ENCODE measurements around the gene RNF133.

Gene RNF133

GRCh38 chr7:122719010-122719578, 20.2 kb upstream of the RNF133 start:
- no peak overlapping the region for H3K4me2 ChIP-seq (ENCODE audit: low read length)
- TF ChIP-seq, protein P1, sequence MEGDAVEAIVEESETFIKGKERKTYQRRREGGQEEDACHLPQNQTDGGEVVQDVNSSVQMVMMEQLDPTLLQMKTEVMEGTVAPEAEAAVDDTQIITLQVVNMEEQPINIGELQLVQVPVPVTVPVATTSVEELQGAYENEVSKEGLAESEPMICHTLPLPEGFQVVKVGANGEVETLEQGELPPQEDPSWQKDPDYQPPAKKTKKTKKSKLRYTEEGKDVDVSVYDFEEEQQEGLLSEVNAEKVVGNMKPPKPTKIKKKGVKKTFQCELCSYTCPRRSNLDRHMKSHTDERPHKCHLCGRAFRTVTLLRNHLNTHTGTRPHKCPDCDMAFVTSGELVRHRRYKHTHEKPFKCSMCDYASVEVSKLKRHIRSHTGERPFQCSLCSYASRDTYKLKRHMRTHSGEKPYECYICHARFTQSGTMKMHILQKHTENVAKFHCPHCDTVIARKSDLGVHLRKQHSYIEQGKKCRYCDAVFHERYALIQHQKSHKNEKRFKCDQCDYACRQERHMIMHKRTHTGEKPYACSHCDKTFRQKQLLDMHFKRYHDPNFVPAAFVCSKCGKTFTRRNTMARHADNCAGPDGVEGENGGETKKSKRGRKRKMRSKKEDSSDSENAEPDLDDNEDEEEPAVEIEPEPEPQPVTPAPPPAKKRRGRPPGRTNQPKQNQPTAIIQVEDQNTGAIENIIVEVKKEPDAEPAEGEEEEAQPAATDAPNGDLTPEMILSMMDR (IDR thresholded peaks at IDR 0.05) = no peak
- H3K4me1 ChIP-seq = no peaks in the 10 kb centered on the region
- H3K9me3 ChIP-seq (ENCODE audit: control insufficient read depth, low read length) = no peaks in the 10 kb centered on the region
- H3K4me3 ChIP-seq (ENCODE audit: low read depth, low read length) = no peak overlapping the region
- no peaks in the 10 kb centered on the region for H3K27me3 ChIP-seq (ENCODE audit: control insufficient read depth, insufficient read depth, low read length)
- no peak overlapping the region for H3K9ac ChIP-seq
- H3K79me2 ChIP-seq = no peaks in the 10 kb centered on the region
- H2AFZ ChIP-seq = no peak overlapping the region
- H3K27ac ChIP-seq = no peak overlapping the region
- no peaks in the 10 kb centered on the region for H3K36me3 ChIP-seq (ENCODE audit: control insufficient read depth, insufficient read depth, low read length)

DNA sequence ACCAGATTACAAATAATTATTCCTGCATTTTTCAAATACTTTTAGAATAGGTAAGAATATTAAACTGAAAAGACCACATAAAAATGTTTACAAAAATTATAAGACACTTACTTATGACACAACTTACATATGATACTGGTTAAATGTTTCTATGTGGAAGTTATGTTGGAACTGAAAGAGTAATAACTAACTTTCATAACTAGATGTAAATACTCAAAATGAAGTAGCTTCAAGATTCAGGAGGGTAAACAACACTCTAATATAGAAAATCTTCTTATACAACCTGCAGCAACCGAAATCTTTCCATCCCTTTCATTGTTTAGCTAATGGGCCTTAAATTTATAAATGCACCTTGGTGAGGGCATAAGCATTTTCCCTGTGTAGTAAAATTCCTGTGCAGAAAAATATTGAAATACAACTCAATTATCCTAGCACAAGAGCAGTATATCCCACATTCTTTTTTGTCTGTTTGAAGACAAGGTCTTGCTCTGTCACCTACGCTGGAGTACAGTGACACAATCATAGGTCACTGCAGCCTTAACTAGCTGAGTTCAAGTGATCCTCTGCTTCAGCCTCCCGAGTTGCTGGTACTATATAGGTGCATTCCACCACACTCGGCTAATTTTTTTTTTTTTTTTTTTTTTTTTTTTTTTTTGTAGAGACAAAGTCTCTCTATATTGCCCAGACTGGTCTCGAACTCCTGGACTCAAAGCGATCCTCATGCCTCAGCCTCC, 18.6 kb upstream of the RNF133 start:
- no peak overlapping the region for H3K9ac ChIP-seq
- no peaks in the 10 kb centered on the region for H3K9me3 ChIP-seq (ENCODE audit: control insufficient read depth, low read length)
- H3K4me1 ChIP-seq = no peaks in the 10 kb centered on the region
- H3K36me3 ChIP-seq (ENCODE audit: control insufficient read depth, insufficient read depth, low read length) = no peaks in the 10 kb centered on the region
- H3K79me2 ChIP-seq = no peaks in the 10 kb centered on the region
- TF ChIP-seq, protein P1 (IDR thresholded peaks at IDR 0.05) = no peak
- no peak overlapping the region for H3K4me3 ChIP-seq (ENCODE audit: low read depth, low read length)
- H3K27me3 ChIP-seq (ENCODE audit: control insufficient read depth, insufficient read depth, low read length) = no peaks in the 10 kb centered on the region
- H3K27ac ChIP-seq = no peak overlapping the region
- H3K4me2 ChIP-seq (ENCODE audit: low read length) = no peak overlapping the region
- H2AFZ ChIP-seq = no peak overlapping the region

- Histone ChIP-seq H3K9ac (no peak overlapping the region), H3K4me2 (ENCODE audit: low read length) (no peak overlapping the region), H3K79me2 (no peaks in the 10 kb centered on the region), H3K4me1 (no peaks in the 10 kb centered on the region), H2AFZ (no peak overlapping the region), H3K36me3 (ENCODE audit: control insufficient read depth, insufficient read depth, low read length) (no peaks in the 10 kb centered on the region), H3K27ac (no peak overlapping the region), H3K27me3 (ENCODE audit: control insufficient read depth, insufficient read depth, low read length) (no peaks in the 10 kb centered on the region), H3K4me3 (ENCODE audit: low read depth, low read length) (no peak overlapping the region), H3K9me3 (ENCODE audit: control insufficient read depth, low read length) (no peaks in the 10 kb centered on the region)
- TF ChIP-seq, protein P1 (IDR thresholded peaks at IDR 0.05) = no peak
These were observed 16.3 kb upstream of the RNF133 start for GRCh38 chr7:122715183-122715582.

DNA sequence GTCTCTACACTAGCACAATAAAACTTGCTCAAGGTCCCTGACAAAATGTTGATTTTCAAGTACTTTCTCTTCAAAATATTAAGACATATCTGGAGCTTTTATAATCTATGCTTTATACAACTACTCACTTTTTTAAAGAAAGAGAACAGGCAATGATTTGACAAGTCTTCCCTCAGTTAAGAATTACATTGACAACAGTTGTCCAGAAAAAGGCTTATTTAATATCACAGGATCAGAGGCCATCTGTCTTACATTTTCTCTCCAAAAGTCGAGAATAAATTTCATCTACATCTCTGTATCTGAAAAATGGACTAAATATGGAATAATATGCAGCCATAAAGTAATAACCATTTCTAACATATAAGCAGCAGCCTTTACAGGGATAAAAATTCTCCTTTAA, 12.0 kb upstream of the RNF133 start:
- Histone ChIP-seq H3K27ac (no peak overlapping the region), H3K27me3 (ENCODE audit: control insufficient read depth, insufficient read depth, low read length) (no peaks in the 10 kb centered on the region), H3K4me3 (ENCODE audit: low read depth, low read length) (no peak overlapping the region), H3K79me2 (no peaks in the 10 kb centered on the region), H2AFZ (no peak overlapping the region), H3K36me3 (ENCODE audit: control insufficient read depth, insufficient read depth, low read length) (no peaks in the 10 kb centered on the region), H3K9me3 (ENCODE audit: control insufficient read depth, low read length) (no peaks in the 10 kb centered on the region), H3K4me1 (no peaks in the 10 kb centered on the region), H3K4me2 (ENCODE audit: low read length) (no peak overlapping the region), H3K9ac (no peak overlapping the region)
- TF ChIP-seq, protein P1 (IDR thresholded peaks at IDR 0.05) = no peak
